IPS-18a (cell line): ENCODE results near the gene DNMT1.
A peak's percentile ranks its signal among the peaks of the same experiment; 100 is the strongest.

Source experiments
- H3K27ac ChIP-seq: one replicate; pipeline ENCODE4 v1.5.1; 2013; ENCODE audit warnings: low read length
- H3K27me3 ChIP-seq: one replicate; pipeline ENCODE4 v1.6.1; 2013; ENCODE audit warnings: mild to moderate bottlenecking, low read length; ENCODE audit not compliant: control insufficient read depth, insufficient read depth
- H3K36me3 ChIP-seq: one replicate; pipeline ENCODE4 v1.6.1; 2013; ENCODE audit warnings: low read depth, low read length; ENCODE audit not compliant: control insufficient read depth
- H3K4me1 ChIP-seq: one replicate; pipeline ENCODE4 v1.6.1; 2013; ENCODE audit warnings: low read depth, low read length; ENCODE audit not compliant: control insufficient read depth
- H3K4me3 ChIP-seq: one replicate; pipeline ENCODE4 v1.5.1; 2013; ENCODE audit warnings: low read length
- H3K9ac ChIP-seq: one replicate; pipeline ENCODE4 v1.6.1; 2013; ENCODE audit warnings: mild to moderate bottlenecking, low read length, moderate library complexity
- H3K9me3 ChIP-seq: one replicate; pipeline ENCODE4 v1.6.1; 2013; ENCODE audit warnings: low read depth, low read length; ENCODE audit not compliant: control insufficient read depth

DNMT1 gene

GRCh38 chr19:10136936-10137335, 57.8 kb downstream of the DNMT1 start:
- no peaks in the 10 kb centered on the region for H3K4me1 ChIP-seq
- no peaks in the 10 kb centered on the region for H3K9me3 ChIP-seq
- H3K9ac ChIP-seq = no peak overlapping the region
- no peak overlapping the region for H3K4me3 ChIP-seq
- no peaks in the 10 kb centered on the region for H3K27me3 ChIP-seq
- H3K36me3 ChIP-seq = peaks cover 89% of the 10 kb centered on the region
- H3K27ac ChIP-seq = no peak overlapping the region

DNA sequence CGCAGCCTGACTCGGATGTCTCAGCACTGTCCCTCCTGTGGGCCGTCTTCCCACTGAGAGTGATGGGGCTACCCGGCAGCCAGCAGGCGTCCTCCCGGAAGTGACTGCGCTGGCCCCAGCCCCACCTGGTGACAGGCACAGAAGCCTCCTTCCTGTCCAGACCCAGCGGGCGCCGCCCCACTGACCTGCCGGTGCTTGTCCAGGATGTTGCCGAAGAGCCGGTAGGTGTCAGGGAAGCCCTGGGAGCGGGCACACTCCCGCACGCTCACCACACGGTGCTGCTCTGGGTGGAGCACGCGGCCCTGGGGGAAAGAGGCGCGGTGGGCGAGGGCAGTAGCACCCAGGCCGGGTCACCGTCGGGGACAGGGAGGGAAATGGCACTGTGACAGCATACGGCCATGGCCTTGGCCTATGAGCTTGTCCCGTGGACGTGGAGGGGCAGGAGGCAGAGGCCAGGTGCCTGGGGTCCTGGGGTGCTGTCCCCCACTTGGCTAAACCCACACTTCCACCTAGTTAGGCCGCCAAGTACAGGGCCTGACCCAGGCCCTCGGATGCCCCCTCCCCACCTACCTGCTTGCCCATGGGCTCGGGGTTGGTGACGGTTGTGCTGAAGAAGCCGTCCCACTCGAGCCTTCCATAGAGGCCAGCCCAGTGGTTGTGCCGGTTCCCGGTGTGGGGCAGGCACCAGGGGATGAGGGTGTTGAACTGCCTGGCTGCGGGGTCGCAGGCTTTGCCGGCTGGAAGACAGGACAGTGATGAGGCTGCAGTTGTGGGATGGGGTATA, 59.0 kb downstream of the DNMT1 start:
- H3K9ac ChIP-seq = no peak overlapping the region

GRCh38 chr19:10134040-10134439, 60.7 kb downstream of the DNMT1 start:
- no peak overlapping the region for H3K9ac ChIP-seq
- H3K9me3 ChIP-seq = no peaks in the 10 kb centered on the region
- no peaks in the 10 kb centered on the region for H3K27me3 ChIP-seq
- peaks cover 71% of the 10 kb centered on the region for H3K36me3 ChIP-seq
- no peaks in the 10 kb centered on the region for H3K4me1 ChIP-seq
- H3K4me3 ChIP-seq = no peak overlapping the region
- no peak overlapping the region for H3K27ac ChIP-seq

More for the DNA sequence above, 59.0 kb downstream of the DNMT1 start:
- H3K4me1 ChIP-seq = no peaks in the 10 kb centered on the region
- H3K27ac ChIP-seq = no peak overlapping the region
- peaks cover 83% of the 10 kb centered on the region for H3K36me3 ChIP-seq
- no peaks in the 10 kb centered on the region for H3K27me3 ChIP-seq
- H3K4me3 ChIP-seq = no peak overlapping the region
- H3K9me3 ChIP-seq = no peaks in the 10 kb centered on the region

DNA sequence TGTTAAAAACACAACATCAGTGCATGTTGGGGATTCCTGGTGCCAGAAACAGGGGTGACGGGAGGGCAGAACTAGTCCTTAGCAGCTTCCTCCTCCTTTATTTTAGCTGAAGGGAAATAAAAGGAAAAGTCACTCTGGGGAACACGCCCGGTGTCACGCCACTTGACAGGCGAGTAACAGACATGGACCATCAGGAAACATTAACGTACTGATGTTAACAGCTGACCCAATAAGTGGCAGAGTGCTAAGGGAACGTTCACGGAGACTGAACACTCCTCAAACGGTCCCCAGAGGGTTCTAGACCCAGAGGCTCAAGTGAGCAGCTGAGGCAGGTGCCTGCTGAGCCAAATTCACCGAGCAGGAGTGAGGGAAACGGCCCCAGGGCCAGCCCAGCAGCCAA, 61.2 kb downstream of the DNMT1 start:
- H3K36me3 ChIP-seq = peaks cover 70% of the 10 kb centered on the region

GRCh38 chr19:10132905-10133304, 61.8 kb downstream of the DNMT1 start:
- Histone ChIP-seq H3K4me1 (no peaks in the 10 kb centered on the region), H3K36me3 (peaks cover 68% of the 10 kb centered on the region), H3K4me3 (no peak overlapping the region), H3K27ac (no peak overlapping the region), H3K9ac (no peak overlapping the region), H3K9me3 (no peaks in the 10 kb centered on the region), H3K27me3 (no peaks in the 10 kb centered on the region)

More for the DNA sequence above, 61.2 kb downstream of the DNMT1 start:
- no peaks in the 10 kb centered on the region for H3K9me3 ChIP-seq
- no peak overlapping the region for H3K4me3 ChIP-seq
- H3K27ac ChIP-seq = no peak overlapping the region
- H3K27me3 ChIP-seq = no peaks in the 10 kb centered on the region
- no peak overlapping the region for H3K9ac ChIP-seq
- H3K4me1 ChIP-seq = no peaks in the 10 kb centered on the region

GRCh38 chr19:10126213-10126639, 68.5 kb downstream of the DNMT1 start:
- no peak overlapping the region for H3K9ac ChIP-seq

DNA sequence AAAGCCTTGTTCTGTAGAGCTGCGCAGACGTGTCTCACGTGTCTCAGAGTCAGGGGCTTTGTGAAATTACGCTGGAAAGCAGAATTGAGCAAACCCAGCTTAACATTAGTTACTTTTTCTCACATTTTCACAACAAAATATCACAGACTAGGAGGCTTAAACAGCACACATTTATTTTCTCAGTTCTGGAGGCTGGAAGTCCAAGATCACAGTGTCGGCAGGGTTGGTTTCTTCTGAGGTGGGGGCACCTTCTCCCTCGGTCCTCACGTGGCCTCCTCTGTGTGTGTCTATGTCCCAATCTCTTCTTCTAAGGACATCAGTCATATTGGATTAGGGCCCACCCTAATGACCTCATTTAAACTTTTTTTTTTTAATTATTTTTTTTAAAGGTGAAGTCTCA, 70.3 kb downstream of the DNMT1 start:
- H3K9me3 ChIP-seq = no peaks in the 10 kb centered on the region
- no peaks in the 10 kb centered on the region for H3K4me1 ChIP-seq
- H3K9ac ChIP-seq = no peak overlapping the region
- no peaks in the 10 kb centered on the region for H3K27me3 ChIP-seq
- no peak overlapping the region for H3K27ac ChIP-seq
- H3K36me3 ChIP-seq = peaks cover 12% of the 10 kb centered on the region
- no peak overlapping the region for H3K4me3 ChIP-seq

More at GRCh38 chr19:10126213-10126639, 68.5 kb downstream of the DNMT1 start:
- no peaks in the 10 kb centered on the region for H3K9me3 ChIP-seq
- no peak overlapping the region for H3K27ac ChIP-seq
- H3K36me3 ChIP-seq = peaks cover 19% of the 10 kb centered on the region
- H3K4me3 ChIP-seq = no peak overlapping the region
- no peaks in the 10 kb centered on the region for H3K27me3 ChIP-seq
- H3K4me1 ChIP-seq = no peaks in the 10 kb centered on the region

GRCh38 chr19:10122045-10122444, 72.7 kb downstream of the DNMT1 start:
- H3K9ac ChIP-seq = no peak overlapping the region
- H3K4me1 ChIP-seq = no peaks in the 10 kb centered on the region
- H3K27me3 ChIP-seq = no peaks in the 10 kb centered on the region
- H3K27ac ChIP-seq = no peak overlapping the region
- H3K4me3 ChIP-seq = no peak overlapping the region
- H3K36me3 ChIP-seq = peaks cover 11% of the 10 kb centered on the region
- H3K9me3 ChIP-seq = no peaks in the 10 kb centered on the region

DNA sequence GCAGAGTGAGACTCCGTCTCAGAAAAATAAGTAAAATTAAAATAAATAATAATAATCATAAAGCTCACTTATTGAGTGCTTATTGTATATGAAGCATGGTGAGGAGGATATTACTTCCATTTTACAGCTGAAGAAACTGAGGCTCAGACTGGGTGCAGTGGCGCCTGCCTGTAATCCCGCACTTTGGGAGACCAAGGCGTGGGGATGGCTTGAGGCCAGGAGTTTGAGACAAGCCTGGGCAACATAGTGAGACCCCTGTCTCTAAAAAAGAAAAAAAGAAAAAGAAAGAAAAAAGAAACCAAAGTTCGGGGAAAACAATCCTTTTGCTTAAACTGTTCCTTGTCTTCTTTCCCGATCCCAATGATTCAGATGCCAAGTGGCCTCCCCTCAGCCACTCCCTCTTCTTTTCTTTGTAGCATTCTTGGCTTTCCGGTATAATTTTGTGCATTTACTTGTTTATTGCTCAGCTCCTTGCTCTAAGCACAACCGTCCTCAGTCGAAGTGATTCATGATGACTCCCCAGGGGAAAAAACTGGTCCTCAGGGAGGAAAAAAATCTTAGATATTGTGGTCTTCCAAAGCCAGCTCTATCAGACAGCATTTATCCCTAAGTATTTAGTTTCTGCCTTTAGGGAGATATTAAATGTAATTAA, 74.1 kb downstream of the DNMT1 start:
- Histone ChIP-seq H3K27ac (no peak overlapping the region), H3K27me3 (no peaks in the 10 kb centered on the region), H3K9ac (no peak overlapping the region), H3K4me1 (no peaks in the 10 kb centered on the region), H3K4me3 (no peak overlapping the region), H3K9me3 (no peaks in the 10 kb centered on the region), H3K36me3 (peaks cover 23% of the 10 kb centered on the region)

- no peaks in the 10 kb centered on the region for H3K4me1 ChIP-seq
- H3K9me3 ChIP-seq = no peaks in the 10 kb centered on the region
- peak overlapping the region; percentile 97 for H3K4me3 ChIP-seq
- peaks cover 29% of the 10 kb centered on the region for H3K36me3 ChIP-seq
- no peaks in the 10 kb centered on the region for H3K27me3 ChIP-seq
- no peak overlapping the region for H3K27ac ChIP-seq
- peak overlapping the region; percentile 93 for H3K9ac ChIP-seq
Measured at GRCh38 chr19:10118960-10119359, 75.8 kb downstream of the DNMT1 start.

DNA sequence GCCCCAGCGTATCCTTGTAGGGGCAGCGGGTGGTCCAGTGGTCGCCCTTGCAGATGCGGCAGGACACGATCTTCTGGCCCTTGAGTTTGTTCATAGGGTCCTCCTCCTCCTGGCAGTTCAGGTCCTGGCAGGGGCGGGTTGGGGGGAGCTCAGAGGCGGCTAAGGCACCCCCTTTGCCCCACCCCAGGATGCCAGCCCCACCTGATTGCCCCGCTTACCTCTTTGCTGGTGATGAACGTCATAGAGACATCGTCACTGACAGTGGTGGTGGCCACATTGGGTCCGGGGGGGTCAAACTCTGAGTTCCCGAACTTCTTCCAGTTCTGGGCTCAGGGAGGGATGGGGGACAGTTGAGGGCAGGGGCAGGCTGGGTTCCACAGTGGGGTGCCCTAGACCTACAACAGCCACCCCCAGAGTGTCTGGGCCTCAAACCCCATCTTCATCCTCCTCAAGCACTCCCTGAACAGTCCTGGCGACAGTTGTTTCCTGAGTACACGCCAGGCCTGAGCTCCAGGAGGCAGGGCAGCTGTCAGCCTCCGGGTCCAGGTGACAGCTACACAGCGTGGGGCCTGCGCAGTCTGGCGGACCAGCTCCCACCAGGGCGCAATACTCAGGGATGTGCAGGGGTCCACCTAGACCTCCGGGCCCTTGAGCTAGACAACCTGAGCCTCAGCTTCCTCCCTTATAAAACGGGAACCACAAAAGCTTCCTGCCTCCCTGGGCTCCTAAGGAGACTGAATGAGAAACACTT, 77.7 kb downstream of the DNMT1 start:
- peaks cover 29% of the 10 kb centered on the region for H3K36me3 ChIP-seq
- peaks cover 4% of the 10 kb centered on the region for H3K4me1 ChIP-seq
- no peak overlapping the region for H3K9ac ChIP-seq
- H3K4me3 ChIP-seq = no peak overlapping the region
- H3K9me3 ChIP-seq = no peaks in the 10 kb centered on the region
- no peaks in the 10 kb centered on the region for H3K27me3 ChIP-seq
- H3K27ac ChIP-seq = no peak overlapping the region
